ENCODE data around the gene KCTD15.
A peak's percentile ranks its signal among the peaks of the same experiment; 100 is the strongest.

The KCTD15 gene

GRCh38 chr19:33749619-33750175 is 47.0 kb upstream of the KCTD15 start:
- no peaks in the 10 kb centered on the region for H3K27me3 ChIP-seq (ENCODE audit: insufficient read depth, poor library complexity, severe bottlenecking)
- TF ChIP-seq, protein P1, sequence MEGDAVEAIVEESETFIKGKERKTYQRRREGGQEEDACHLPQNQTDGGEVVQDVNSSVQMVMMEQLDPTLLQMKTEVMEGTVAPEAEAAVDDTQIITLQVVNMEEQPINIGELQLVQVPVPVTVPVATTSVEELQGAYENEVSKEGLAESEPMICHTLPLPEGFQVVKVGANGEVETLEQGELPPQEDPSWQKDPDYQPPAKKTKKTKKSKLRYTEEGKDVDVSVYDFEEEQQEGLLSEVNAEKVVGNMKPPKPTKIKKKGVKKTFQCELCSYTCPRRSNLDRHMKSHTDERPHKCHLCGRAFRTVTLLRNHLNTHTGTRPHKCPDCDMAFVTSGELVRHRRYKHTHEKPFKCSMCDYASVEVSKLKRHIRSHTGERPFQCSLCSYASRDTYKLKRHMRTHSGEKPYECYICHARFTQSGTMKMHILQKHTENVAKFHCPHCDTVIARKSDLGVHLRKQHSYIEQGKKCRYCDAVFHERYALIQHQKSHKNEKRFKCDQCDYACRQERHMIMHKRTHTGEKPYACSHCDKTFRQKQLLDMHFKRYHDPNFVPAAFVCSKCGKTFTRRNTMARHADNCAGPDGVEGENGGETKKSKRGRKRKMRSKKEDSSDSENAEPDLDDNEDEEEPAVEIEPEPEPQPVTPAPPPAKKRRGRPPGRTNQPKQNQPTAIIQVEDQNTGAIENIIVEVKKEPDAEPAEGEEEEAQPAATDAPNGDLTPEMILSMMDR (IDR thresholded peaks at IDR 0.05; ENCODE audit: poor library complexity, severe bottlenecking): no peak
- DNase-seq (ENCODE audit: low spot score) (no peak), ATAC-seq (ENCODE audit: low read depth) (no peak)
- no peaks in the 10 kb centered on the region for H3K36me3 ChIP-seq (ENCODE audit: low read depth)
- H3K4me3 ChIP-seq (ENCODE audit: severe bottlenecking): no peak overlapping the region
- no peaks in the 10 kb centered on the region for H3K4me1 ChIP-seq (ENCODE audit: insufficient read depth, poor library complexity, severe bottlenecking)
- H3K9me3 ChIP-seq (ENCODE audit: severe bottlenecking): no peaks in the 10 kb centered on the region
- no peak overlapping the region for H3K27ac ChIP-seq (ENCODE audit: poor library complexity, severe bottlenecking)

DNA sequence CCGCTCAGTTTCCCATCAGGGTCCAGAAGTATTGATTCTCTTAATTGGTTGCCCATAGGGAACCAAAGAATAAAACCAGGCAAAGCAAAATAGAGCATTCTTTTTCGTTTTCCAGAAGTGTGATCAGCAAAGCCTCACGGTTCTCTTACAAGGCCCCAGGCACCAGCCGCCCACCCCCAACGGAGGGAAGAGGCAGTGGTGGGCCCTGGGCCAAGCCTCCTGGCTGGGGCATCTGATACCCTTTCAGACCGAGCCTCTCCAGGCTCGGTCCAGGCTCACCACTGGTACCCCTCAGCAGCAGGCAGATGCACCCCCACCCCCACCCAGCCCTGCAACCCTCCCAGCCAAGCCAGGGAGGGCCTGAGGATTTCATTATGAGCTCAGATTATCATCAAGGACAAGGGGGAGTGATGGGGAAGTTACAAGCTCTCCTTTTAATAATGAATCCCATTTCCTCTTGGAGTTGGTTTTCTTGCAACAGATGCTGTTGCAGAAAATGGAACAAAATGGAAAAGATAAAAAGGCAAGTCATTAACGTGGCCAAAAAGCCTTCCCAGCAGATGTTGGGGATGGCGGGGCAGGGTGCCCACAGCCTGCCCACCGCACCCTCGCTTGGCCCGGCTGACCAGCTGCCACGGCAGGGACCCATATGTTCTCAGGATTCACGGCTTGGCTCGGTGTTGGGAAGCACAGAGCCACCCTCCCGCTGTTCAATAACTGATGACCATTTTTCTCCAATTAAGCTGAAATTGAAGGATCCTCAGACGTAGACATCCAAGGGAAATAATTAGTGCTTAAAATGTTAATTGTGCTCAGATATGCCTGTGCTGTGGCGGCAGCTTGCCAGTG is 45.9 kb upstream of the KCTD15 start:
- TF ChIP-seq, protein P1 (IDR thresholded peaks at IDR 0.05; ENCODE audit: poor library complexity, severe bottlenecking): no peak
- Histone ChIP-seq H3K4me3 (ENCODE audit: severe bottlenecking) (no peak overlapping the region), H3K9me3 (ENCODE audit: severe bottlenecking) (no peaks in the 10 kb centered on the region), H3K4me1 (ENCODE audit: insufficient read depth, poor library complexity, severe bottlenecking) (no peaks in the 10 kb centered on the region), H3K27ac (ENCODE audit: poor library complexity, severe bottlenecking) (no peak overlapping the region), H3K27me3 (ENCODE audit: insufficient read depth, poor library complexity, severe bottlenecking) (no peaks in the 10 kb centered on the region), H3K36me3 (ENCODE audit: low read depth) (no peaks in the 10 kb centered on the region)
- ATAC-seq (ENCODE audit: low read depth): no peak
- no peak for DNase-seq (ENCODE audit: low spot score)

GRCh38 chr19:33751436-33751770 is 45.3 kb upstream of the KCTD15 start:
- no peak overlapping the region for H3K27ac ChIP-seq (ENCODE audit: poor library complexity, severe bottlenecking)
- ATAC-seq (ENCODE audit: low read depth): no peak
- H3K36me3 ChIP-seq (ENCODE audit: low read depth): no peaks in the 10 kb centered on the region
- no peaks in the 10 kb centered on the region for H3K9me3 ChIP-seq (ENCODE audit: severe bottlenecking)
- no peaks in the 10 kb centered on the region for H3K27me3 ChIP-seq (ENCODE audit: insufficient read depth, poor library complexity, severe bottlenecking)
- H3K4me1 ChIP-seq (ENCODE audit: insufficient read depth, poor library complexity, severe bottlenecking): no peaks in the 10 kb centered on the region
- TF ChIP-seq, protein P1 (IDR thresholded peaks at IDR 0.05; ENCODE audit: poor library complexity, severe bottlenecking): no peak
- DNase-seq (ENCODE audit: low spot score): no peak
- no peak overlapping the region for H3K4me3 ChIP-seq (ENCODE audit: severe bottlenecking)

DNA sequence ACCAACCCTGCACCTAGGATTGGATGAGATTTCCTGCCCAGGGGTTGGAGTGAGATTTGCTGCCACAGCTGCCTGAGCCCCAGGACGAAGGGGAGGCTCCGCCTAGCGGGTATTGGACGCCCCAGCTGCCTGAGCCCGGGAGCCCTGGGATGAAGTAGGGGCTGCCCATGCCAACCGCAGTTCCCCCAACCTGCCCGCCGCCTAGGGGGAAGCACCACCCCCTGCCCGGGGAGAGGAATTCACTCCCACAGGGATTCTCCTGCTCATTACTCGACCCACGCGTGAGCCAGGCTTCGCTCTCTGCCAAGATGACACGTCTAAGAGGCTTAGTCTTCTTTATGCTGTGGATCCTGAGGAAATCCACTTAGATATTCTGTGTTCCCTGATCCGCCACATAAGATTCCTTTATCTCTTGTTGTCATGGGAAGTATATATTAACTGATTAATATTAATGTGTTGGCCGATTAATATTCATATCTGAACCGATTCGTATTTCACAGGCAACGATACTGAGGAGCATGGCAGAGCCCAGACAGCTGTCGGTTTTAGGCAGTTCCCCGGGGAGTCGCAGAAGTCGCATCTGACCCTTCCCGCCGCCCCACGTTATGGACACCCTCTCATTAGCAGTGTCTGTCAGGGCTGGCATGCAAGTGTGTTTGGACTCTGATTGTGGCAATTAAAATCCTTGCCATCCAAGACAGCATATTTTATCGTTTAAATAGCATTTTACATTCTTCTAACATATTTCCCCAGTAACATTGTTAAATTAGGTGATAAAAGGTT is 44.5 kb upstream of the KCTD15 start:
- Histone ChIP-seq H3K27ac (ENCODE audit: poor library complexity, severe bottlenecking) (no peak overlapping the region), H3K4me3 (ENCODE audit: severe bottlenecking) (no peak overlapping the region), H3K36me3 (ENCODE audit: low read depth) (no peaks in the 10 kb centered on the region), H3K4me1 (ENCODE audit: insufficient read depth, poor library complexity, severe bottlenecking) (no peaks in the 10 kb centered on the region), H3K27me3 (ENCODE audit: insufficient read depth, poor library complexity, severe bottlenecking) (no peaks in the 10 kb centered on the region), H3K9me3 (ENCODE audit: severe bottlenecking) (no peaks in the 10 kb centered on the region)
- TF ChIP-seq, protein P1 (IDR thresholded peaks at IDR 0.05; ENCODE audit: poor library complexity, severe bottlenecking): no peak
- 0 out of 3 replicates have a peak, but pooled peaks have one; percentile 27 for ATAC-seq (ENCODE audit: low read depth)
- DNase-seq (ENCODE audit: low spot score): no peak
